Measurements from ENCODE around the gene ALK.

- TF ChIP-seq CTCF (IDR thresholded peaks at IDR 0.05; ENCODE audit: low read depth, low read length) (no peak), EZH2phosphoT487 (IDR thresholded peaks at IDR 0.05; ENCODE audit: low read depth) (no peak)
Observed at GRCh38 chr2:29236074-29236473, 685.3 kb downstream of the ALK start.
